Brain microvascular endothelial cell (primary cell): ENCODE results near the gene MYRF.

Experiments
- DNase-seq: peaks from one replicate; pipeline ENCODE4 v3.0.0-alpha.2; 2020
- H3K27ac ChIP-seq: fragments of 250-450 bp; sonication (Bioruptor Pico); 2 replicates; pipeline ENCODE4 v1.5.1; 2020; ENCODE audit warnings: mild to moderate bottlenecking, moderate library complexity
- H3K27me3 ChIP-seq: fragments of 250-450 bp; sonication (Bioruptor Pico); replicated peaks from 2 replicates; pipeline ENCODE4 v1.5.1; 2020; ENCODE audit warnings: mild to moderate bottlenecking
- H3K36me3 ChIP-seq: fragments of 250-450 bp; sonication (Bioruptor Pico); replicated peaks from 2 replicates; pipeline ENCODE4 v1.5.1; 2020; ENCODE audit warnings: mild to moderate bottlenecking
- H3K4me3 ChIP-seq: 2 replicates; pipeline ENCODE4 v1.5.1; 2011; ENCODE audit warnings: low read depth, mild to moderate bottlenecking, control low read depth, low read length, moderate library complexity
- in situ Hi-C: cut with HindIII; loops from 2 replicates; pipeline ENCODE4 v1.10.0; 2017; ENCODE audit warnings: low sequenced_read_pairs, low pct_ligation_motif_present
- TF ChIP-seq, protein P1 (sequence below): IDR thresholded peaks from 2 replicates; pipeline ENCODE4 v1.5.1; 2011; ENCODE audit warnings: low read depth, mild to moderate bottlenecking, moderate library complexity, low read length, control low read depth, inconsistent platforms; ENCODE audit errors: missing control alignments

MYRF gene

DNA sequence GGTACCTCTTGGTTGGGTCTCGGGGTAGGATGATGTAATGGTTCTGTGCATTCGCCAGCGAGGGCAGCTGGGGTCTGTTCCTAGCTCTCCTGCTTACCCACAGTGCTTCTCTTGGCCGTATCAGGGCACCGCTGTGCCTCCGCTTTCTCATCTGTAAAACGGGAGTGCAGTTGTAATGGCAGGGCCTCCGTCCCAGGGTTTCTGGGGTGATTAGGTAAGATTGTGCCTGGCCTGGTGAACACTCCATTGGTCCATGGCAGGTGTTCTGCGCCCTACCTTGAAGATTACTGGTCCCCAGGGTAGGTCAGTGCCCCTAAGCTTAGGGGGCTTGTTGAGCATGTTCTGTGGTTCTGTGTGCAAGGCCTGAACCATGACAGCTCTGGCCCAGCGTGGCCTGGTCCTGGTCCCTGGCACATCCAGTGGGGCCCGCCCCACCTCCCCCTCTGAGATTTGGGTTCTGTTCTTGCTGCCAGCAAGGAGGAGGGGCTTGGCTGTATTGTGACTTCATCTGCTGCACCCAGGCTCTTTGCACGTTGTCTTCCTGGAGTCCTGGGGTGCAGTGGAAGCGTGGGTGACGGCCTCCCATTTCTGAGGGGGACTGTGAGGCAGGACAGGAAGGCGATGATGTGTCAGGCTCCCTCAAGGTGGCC is 4.9 kb downstream of the MYRF start:
- Histone ChIP-seq H3K4me3 (no peak overlapping the region), H3K27ac (no peak overlapping the region), H3K27me3 (no peaks in the 10 kb centered on the region), H3K36me3 (no peaks in the 10 kb centered on the region)
- DNase-seq = no peak
- in situ Hi-C loops = no loop called here
- TF ChIP-seq, protein P1, sequence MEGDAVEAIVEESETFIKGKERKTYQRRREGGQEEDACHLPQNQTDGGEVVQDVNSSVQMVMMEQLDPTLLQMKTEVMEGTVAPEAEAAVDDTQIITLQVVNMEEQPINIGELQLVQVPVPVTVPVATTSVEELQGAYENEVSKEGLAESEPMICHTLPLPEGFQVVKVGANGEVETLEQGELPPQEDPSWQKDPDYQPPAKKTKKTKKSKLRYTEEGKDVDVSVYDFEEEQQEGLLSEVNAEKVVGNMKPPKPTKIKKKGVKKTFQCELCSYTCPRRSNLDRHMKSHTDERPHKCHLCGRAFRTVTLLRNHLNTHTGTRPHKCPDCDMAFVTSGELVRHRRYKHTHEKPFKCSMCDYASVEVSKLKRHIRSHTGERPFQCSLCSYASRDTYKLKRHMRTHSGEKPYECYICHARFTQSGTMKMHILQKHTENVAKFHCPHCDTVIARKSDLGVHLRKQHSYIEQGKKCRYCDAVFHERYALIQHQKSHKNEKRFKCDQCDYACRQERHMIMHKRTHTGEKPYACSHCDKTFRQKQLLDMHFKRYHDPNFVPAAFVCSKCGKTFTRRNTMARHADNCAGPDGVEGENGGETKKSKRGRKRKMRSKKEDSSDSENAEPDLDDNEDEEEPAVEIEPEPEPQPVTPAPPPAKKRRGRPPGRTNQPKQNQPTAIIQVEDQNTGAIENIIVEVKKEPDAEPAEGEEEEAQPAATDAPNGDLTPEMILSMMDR = no peak

DNA sequence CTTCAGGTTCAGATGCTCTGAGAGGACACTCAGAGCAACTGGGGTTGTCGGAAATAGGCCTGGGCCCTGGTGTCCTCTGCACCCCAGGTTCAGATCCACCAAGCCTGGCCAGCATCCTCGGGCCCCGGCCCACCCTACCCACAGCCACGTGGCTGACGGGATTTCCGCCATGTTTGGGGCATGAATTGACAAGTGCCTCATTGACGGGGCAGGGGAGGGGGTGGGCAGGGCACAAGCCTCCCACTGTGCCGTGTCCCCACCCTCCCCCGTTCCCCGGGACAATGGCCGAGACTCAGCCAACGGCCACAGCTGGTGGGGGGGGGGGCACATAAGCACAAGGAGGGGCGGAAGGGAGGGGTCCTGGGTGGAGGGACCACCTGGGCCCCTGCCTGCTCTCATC is 8.5 kb downstream of the MYRF start:
- in situ Hi-C loops = no loop called here
- H3K27ac ChIP-seq = no peak overlapping the region
- TF ChIP-seq, protein P1 = no peak
- H3K27me3 ChIP-seq = no peaks in the 10 kb centered on the region
- H3K36me3 ChIP-seq = no peaks in the 10 kb centered on the region
- DNase-seq = no peak
- no peak overlapping the region for H3K4me3 ChIP-seq

DNA sequence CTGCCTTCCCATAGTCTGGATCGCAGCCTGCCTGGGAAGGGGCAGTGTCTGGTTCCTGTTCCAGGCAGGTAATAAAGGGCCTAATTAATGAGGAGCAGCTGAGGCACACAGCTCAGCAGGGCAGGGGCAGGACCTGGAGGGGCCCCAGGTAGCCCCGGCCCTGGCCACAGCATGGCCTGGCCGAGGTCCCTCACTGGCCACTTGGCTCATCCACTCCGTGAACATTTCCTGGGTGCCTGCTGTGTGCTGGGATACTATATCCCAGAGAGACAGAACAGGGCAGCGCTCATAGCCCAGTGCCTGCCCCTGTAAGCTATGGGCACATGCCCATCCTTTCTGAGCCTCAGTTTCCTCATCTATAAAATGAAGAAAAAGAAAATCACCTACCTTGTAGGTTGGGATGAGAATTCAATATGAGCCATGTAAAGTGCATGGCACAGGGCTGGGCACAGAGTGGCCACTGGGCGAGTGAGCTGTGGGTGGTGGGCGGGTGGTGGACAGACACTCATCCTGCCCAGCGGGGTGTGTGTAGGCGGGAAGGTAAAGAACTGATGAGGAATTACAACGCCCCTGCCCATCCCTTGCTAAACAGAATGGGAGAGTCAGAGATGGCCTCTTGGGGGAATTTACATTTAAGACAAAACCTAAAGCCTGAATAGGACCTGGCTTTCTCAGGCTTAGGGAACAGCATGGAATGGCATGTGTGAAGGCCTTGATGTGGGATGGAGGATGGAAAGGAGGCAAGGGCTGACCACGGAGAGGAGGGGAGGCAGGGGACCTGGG is 9.2 kb downstream of the MYRF start:
- DNase-seq = no peak
- Histone ChIP-seq H3K36me3 (no peaks in the 10 kb centered on the region), H3K27me3 (no peaks in the 10 kb centered on the region), H3K27ac (no peak overlapping the region), H3K4me3 (no peak overlapping the region)
- in situ Hi-C loops = no loop called here
- TF ChIP-seq, protein P1 = no peak

DNA sequence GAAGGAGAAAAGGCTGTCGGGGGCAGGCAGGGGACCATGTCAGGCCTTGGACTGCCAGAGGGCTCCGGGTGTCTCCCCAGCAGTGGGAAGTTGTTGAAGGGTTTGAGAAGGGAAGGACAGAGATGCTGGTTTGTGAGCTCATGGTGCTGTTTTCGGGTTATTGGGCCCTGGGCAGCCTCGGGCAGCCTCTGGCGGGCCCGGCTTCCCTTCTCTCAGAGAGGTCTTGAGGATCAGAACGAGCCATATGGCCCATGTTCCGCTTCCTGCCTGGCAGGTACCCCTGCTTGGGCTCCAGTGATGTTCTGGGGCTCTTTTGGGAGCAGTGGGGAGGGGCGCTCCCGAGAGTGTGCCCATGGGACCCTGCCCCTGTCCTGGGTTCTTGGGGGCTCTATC is 9.8 kb downstream of the MYRF start:
- no peak for DNase-seq
- H3K36me3 ChIP-seq = no peaks in the 10 kb centered on the region
- TF ChIP-seq, protein P1 = no peak
- no peak overlapping the region for H3K27ac ChIP-seq
- H3K4me3 ChIP-seq = no peak overlapping the region
- in situ Hi-C loops = no loop called here
- no peaks in the 10 kb centered on the region for H3K27me3 ChIP-seq

DNA sequence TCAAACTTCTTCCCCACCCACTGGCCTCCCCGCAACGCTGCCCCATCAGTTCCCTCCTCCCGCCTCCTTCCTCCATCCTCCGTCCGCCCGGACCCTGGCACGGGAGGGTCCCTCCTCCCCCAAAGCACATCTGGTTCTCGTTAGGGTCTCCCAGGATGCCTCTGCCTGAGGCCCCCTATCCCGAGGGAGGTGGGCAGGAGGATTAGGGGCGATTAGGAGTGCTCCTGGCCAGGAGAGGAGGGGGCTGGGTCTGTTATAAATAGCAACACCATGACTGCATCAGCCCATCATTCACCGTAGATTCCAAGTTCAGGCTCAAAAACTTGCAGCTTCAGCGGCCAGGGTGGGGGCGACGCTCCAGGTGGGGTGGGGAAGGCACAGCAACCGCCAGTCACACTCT is 10.4 kb downstream of the MYRF start:
- no peak overlapping the region for H3K4me3 ChIP-seq
- TF ChIP-seq, protein P1 = no peak
- no peaks in the 10 kb centered on the region for H3K27me3 ChIP-seq
- DNase-seq = no peak
- H3K27ac ChIP-seq = no peak overlapping the region
- H3K36me3 ChIP-seq = no peaks in the 10 kb centered on the region
- in situ Hi-C loops = no loop called here
